ENCODE data around the gene RIN1. TPM values are rescaled to one million over a fixed set of nuclear protein-coding genes. Genes with fewer than 3 reads are reported as not detected.

Gene RIN1
- total RNA-seq, 1 experiment from 2014 or later: 11.7 TPM

GRCh38 chr11:66293777-66294625, 42.2 kb downstream of the RIN1 start:
- peaks cover 15% of the 10 kb centered on the region for H3K4me1 ChIP-seq
- TF ChIP-seq, protein P1, sequence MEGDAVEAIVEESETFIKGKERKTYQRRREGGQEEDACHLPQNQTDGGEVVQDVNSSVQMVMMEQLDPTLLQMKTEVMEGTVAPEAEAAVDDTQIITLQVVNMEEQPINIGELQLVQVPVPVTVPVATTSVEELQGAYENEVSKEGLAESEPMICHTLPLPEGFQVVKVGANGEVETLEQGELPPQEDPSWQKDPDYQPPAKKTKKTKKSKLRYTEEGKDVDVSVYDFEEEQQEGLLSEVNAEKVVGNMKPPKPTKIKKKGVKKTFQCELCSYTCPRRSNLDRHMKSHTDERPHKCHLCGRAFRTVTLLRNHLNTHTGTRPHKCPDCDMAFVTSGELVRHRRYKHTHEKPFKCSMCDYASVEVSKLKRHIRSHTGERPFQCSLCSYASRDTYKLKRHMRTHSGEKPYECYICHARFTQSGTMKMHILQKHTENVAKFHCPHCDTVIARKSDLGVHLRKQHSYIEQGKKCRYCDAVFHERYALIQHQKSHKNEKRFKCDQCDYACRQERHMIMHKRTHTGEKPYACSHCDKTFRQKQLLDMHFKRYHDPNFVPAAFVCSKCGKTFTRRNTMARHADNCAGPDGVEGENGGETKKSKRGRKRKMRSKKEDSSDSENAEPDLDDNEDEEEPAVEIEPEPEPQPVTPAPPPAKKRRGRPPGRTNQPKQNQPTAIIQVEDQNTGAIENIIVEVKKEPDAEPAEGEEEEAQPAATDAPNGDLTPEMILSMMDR (IDR thresholded peaks at IDR 0.05; ENCODE audit: insufficient read depth in 1 of 2, low read depth in 1 of 2, low read length in 1 of 2, severe bottlenecking in 1 of 2, unreplicated experiment in 1 of 2): no peak
- Mint-ChIP-seq H3K27me3 (ENCODE audit: insufficient read depth, unreplicated experiment) (peaks cover 6% of the 10 kb centered on the region), H3K27ac (ENCODE audit: unreplicated experiment) (no peak overlapping the region), H3K4me1 (ENCODE audit: low read depth, unreplicated experiment) (peaks cover 22% of the 10 kb centered on the region), H3K36me3 (ENCODE audit: insufficient read depth, unreplicated experiment) (peaks cover 18% of the 10 kb centered on the region), H3K4me3 (ENCODE audit: unreplicated experiment) (peak overlapping the region; percentile 41), H3K9me3 (ENCODE audit: unreplicated experiment) (no peaks in the 10 kb centered on the region)
- H3K4me3 ChIP-seq (ENCODE audit: low read depth, low read length): no peak overlapping the region
- no peak for DNase-seq
- POLR2A ChIA-PET: no interaction called here
- intact Hi-C loops (cut with micrococcal nuclease; ENCODE audit: unreplicated experiment): no loop called here
- H3K9me3 ChIP-seq: no peaks in the 10 kb centered on the region
- H3K36me3 ChIP-seq (ENCODE audit: control insufficient read depth, insufficient read depth, low read length): no peaks in the 10 kb centered on the region
- CTCF ChIA-PET: no interaction called here
- no peaks in the 10 kb centered on the region; the same call in 1 of the 2 replicates for H3K27me3 ChIP-seq (replicated peaks; ENCODE audit: control insufficient read depth, insufficient read depth, low read length)
- BruUV-seq (replicated peaks): no TSS peak

- peaks cover 24% of the 10 kb centered on the region for H3K36me3 Mint-ChIP-seq (ENCODE audit: insufficient read depth, unreplicated experiment)
- H3K4me1 Mint-ChIP-seq (ENCODE audit: low read depth, unreplicated experiment): peaks cover 22% of the 10 kb centered on the region
- TF ChIP-seq, protein P1 (IDR thresholded peaks at IDR 0.05; ENCODE audit: insufficient read depth in 1 of 2, low read depth in 1 of 2, low read length in 1 of 2, severe bottlenecking in 1 of 2, unreplicated experiment in 1 of 2): no peak
- H3K9me3 Mint-ChIP-seq (ENCODE audit: unreplicated experiment): no peaks in the 10 kb centered on the region
- peaks cover 15% of the 10 kb centered on the region for H3K4me1 ChIP-seq
- peak in 1 of 2 experiments; percentile 32 for DNase-seq
- ChIA-PET POLR2A (no interaction called here), CTCF (no interaction called here)
- intact Hi-C loops (cut with micrococcal nuclease; ENCODE audit: unreplicated experiment): no loop called here
- H3K27me3 Mint-ChIP-seq (ENCODE audit: insufficient read depth, unreplicated experiment): peaks cover 6% of the 10 kb centered on the region
- no peaks in the 10 kb centered on the region for H3K36me3 ChIP-seq (ENCODE audit: control insufficient read depth, insufficient read depth, low read length)
- no peaks in the 10 kb centered on the region; the same call in 1 of the 2 replicates for H3K27me3 ChIP-seq (replicated peaks; ENCODE audit: control insufficient read depth, insufficient read depth, low read length)
- H3K4me3 ChIP-seq (ENCODE audit: low read depth, low read length): no peak overlapping the region
- no TSS peak for BruUV-seq (replicated peaks)
- no peak overlapping the region for H3K27ac Mint-ChIP-seq (ENCODE audit: unreplicated experiment)
- peak overlapping the region; percentile 41 for H3K4me3 Mint-ChIP-seq (ENCODE audit: unreplicated experiment)
- H3K9me3 ChIP-seq: no peaks in the 10 kb centered on the region
Observed at GRCh38 chr11:66293352-66293751, 42.9 kb downstream of the RIN1 start.

GRCh38 chr11:66292543-66293332, 43.5 kb downstream of the RIN1 start:
- CTCF ChIA-PET: no interaction called here
- intact Hi-C loops (cut with micrococcal nuclease; ENCODE audit: unreplicated experiment): no loop called here

More at GRCh38 chr11:66292543-66293332, 43.5 kb downstream of the RIN1 start:
- BruUV-seq (replicated peaks): no TSS peak
- Mint-ChIP-seq H3K9me3 (ENCODE audit: unreplicated experiment) (no peaks in the 10 kb centered on the region), H3K4me1 (ENCODE audit: low read depth, unreplicated experiment) (peaks cover 22% of the 10 kb centered on the region), H3K36me3 (ENCODE audit: insufficient read depth, unreplicated experiment) (peaks cover 27% of the 10 kb centered on the region), H3K27me3 (ENCODE audit: insufficient read depth, unreplicated experiment) (peaks cover 6% of the 10 kb centered on the region), H3K27ac (ENCODE audit: unreplicated experiment) (peak overlapping the region; percentile 29), H3K4me3 (ENCODE audit: unreplicated experiment) (peak overlapping the region; percentile 48)
- DNase-seq: peak in 1 of 2 experiments; percentile 50
- POLR2A ChIA-PET: no interaction called here
- Histone ChIP-seq H3K9me3 (no peaks in the 10 kb centered on the region), H3K36me3 (ENCODE audit: control insufficient read depth, insufficient read depth, low read length) (no peaks in the 10 kb centered on the region), H3K4me1 (peaks cover 20% of the 10 kb centered on the region), H3K27me3 (replicated peaks; ENCODE audit: control insufficient read depth, insufficient read depth, low read length) (no peaks in the 10 kb centered on the region; the same call in 1 of the 2 replicates), H3K4me3 (ENCODE audit: low read depth, low read length) (peak overlapping the region; percentile 49)
- TF ChIP-seq, protein P1 (IDR thresholded peaks at IDR 0.05; ENCODE audit: insufficient read depth in 1 of 2, low read depth in 1 of 2, low read length in 1 of 2, severe bottlenecking in 1 of 2, unreplicated experiment in 1 of 2): no peak

Data from Caco-2 (cell line).